ENCODE results near the gene TBC1D24. TPM values are rescaled to one million over a fixed set of nuclear protein-coding genes. Genes with fewer than 3 reads are reported as not detected.
"Not testable (repeated sequence)": the region's sequence is repeated elsewhere in the genome, so short reads cannot be mapped to it uniquely, and the experiment has no call there.

Gene TBC1D24
- total RNA-seq, 3 donors from 2014 or later: 6.9 to 14.3 (median 8.5) TPM

GRCh38 chr16:2428784-2429033 is 46.2 kb upstream of the TBC1D24 start:
- Histone ChIP-seq H3K36me3 (ENCODE audit: low read depth) (no peaks in the 10 kb centered on the region), H3K9me3 (no peaks in the 10 kb centered on the region), H3K4me1 (ENCODE audit: low read depth) (peaks cover 8% of the 10 kb centered on the region), H3K4me3 (peak overlapping the region; percentile 56)
- intact Hi-C loops (cut with DNase I, micrococcal nuclease): no loop called here
- DNase-seq (no peak), ATAC-seq (peak; percentile 56)
- TF ChIP-seq CTCF (IDR thresholded peaks at IDR 0.05): no peak

- Histone ChIP-seq H3K36me3 (ENCODE audit: low read depth) (no peaks in the 10 kb centered on the region), H3K4me3 (peak within 1 kb of the TSS; percentile 56), H3K9me3 (no peaks in the 10 kb centered on the region), H3K4me1 (ENCODE audit: low read depth) (peaks cover 8% of the 10 kb centered on the region)
- DNase-seq (peak; percentile 98 to 99 (median 99)), ATAC-seq (peak; percentile 96)
- intact Hi-C loops (cut with DNase I, micrococcal nuclease): no loop called here
- TF ChIP-seq CTCF (IDR thresholded peaks at IDR 0.05): no peak
These were observed 45.7 kb upstream of the TBC1D24 start, which contains the start of gene CCNF for GRCh38 chr16:2429034-2429770. Gene CCNF (plus strand): TSS chr16:2429447. CDS start chr16:2429482, 35 bp downstream.

GRCh38 chr16:2429771-2430663 is 44.9 kb upstream of the TBC1D24 start:
- intact Hi-C loops (cut with DNase I, micrococcal nuclease): no loop called here
- DNase-seq: peak in 1 of 3 donors; percentile 22

GRCh38 chr16:2432286-2432685 is 42.6 kb upstream of the TBC1D24 start:
- TF ChIP-seq CTCF (IDR thresholded peaks at IDR 0.05): no peak
- Histone ChIP-seq H3K9me3 (no peaks in the 10 kb centered on the region), H3K36me3 (ENCODE audit: low read depth) (no peaks in the 10 kb centered on the region), H3K4me1 (ENCODE audit: low read depth) (peaks cover 8% of the 10 kb centered on the region), H3K4me3 (no peak overlapping the region)
- DNase-seq (no peak), ATAC-seq (no peak)
- intact Hi-C loops (cut with DNase I, micrococcal nuclease): no loop called here

More at GRCh38 chr16:2429771-2430663, 44.9 kb upstream of the TBC1D24 start:
- ATAC-seq: peak; percentile 2
- no peaks in the 10 kb centered on the region for H3K36me3 ChIP-seq (ENCODE audit: low read depth)
- H3K4me3 ChIP-seq: peak overlapping the region; percentile 56
- no peaks in the 10 kb centered on the region for H3K9me3 ChIP-seq
- no peak for TF ChIP-seq CTCF (IDR thresholded peaks at IDR 0.05)
- peaks cover 8% of the 10 kb centered on the region for H3K4me1 ChIP-seq (ENCODE audit: low read depth)

- H3K9me3 ChIP-seq: no peaks in the 10 kb centered on the region
- H3K4me1 ChIP-seq (ENCODE audit: low read depth): peaks cover 8% of the 10 kb centered on the region
- TF ChIP-seq CTCF (IDR thresholded peaks at IDR 0.05): no peak
- no peak for ATAC-seq
- DNase-seq: no peak
- intact Hi-C loops (cut with DNase I, micrococcal nuclease): no loop called here
- no peaks in the 10 kb centered on the region for H3K36me3 ChIP-seq (ENCODE audit: low read depth)
- H3K4me3 ChIP-seq: no peak overlapping the region
These were observed 42.0 kb upstream of the TBC1D24 start for GRCh38 chr16:2432801-2433505.

- H3K4me1 ChIP-seq (ENCODE audit: low read depth); H3K9me3 ChIP-seq; intact Hi-C loops (cut with DNase I, micrococcal nuclease); DNase-seq; H3K4me3 ChIP-seq; ATAC-seq; H3K36me3 ChIP-seq (ENCODE audit: low read depth): not testable (repeated sequence)
These were observed 39.7 kb upstream of the TBC1D24 start for GRCh38 chr16:2435236-2435635.
